Chondrocyte (in vitro differentiated cells): ENCODE results near the gene RARS2. TPM values are rescaled to one million over a fixed set of nuclear protein-coding genes. Genes with fewer than 3 reads are reported as not detected.

ENCODE experiments used
- DNase-seq: peaks from one replicate; pipeline ENCODE4 v3.0.0; 2021; ENCODE audit warnings: mixed read lengths, low spot score
- H3K27ac Mint-ChIP-seq: one replicate; pipeline ENCODE4 v1.8.0; 2021; ENCODE audit warnings: mild to moderate bottlenecking, moderate library complexity, mixed read lengths; ENCODE audit not compliant: unreplicated experiment
- H3K27me3 Mint-ChIP-seq: 2 replicates; pipeline ENCODE4 v1.8.0; 2021; ENCODE audit warnings: low read depth, mixed read lengths
- H3K36me3 Mint-ChIP-seq: 2 replicates; pipeline ENCODE4 v1.8.0; 2021; ENCODE audit warnings: low read depth, mixed read lengths
- H3K4me1 Mint-ChIP-seq: 2 replicates; pipeline ENCODE4 v1.8.0; 2021; ENCODE audit warnings: low read depth, mild to moderate bottlenecking, mixed read lengths
- H3K4me3 Mint-ChIP-seq: one replicate; pipeline ENCODE4 v1.8.0; 2021; ENCODE audit warnings: mild to moderate bottlenecking, moderate library complexity, mixed read lengths; ENCODE audit not compliant: unreplicated experiment
- H3K9me3 Mint-ChIP-seq: 2 replicates; pipeline ENCODE4 v1.8.0; 2021; ENCODE audit warnings: low read depth, mixed read lengths
- CTCF ChIP-seq: fragments of 200-600 bp; sonication (generic); IDR thresholded peaks from 2 replicates; pipeline ENCODE4 v1.5.0; 2021; ENCODE audit warnings: antibody characterized with exemption, mild to moderate bottlenecking, moderate library complexity
- total RNA-seq: library from RNA; stranded (reverse); gene quantifications from 3 replicates; pipeline ENCODE4 v1.2.1, GENCODE V29; 2021

Gene RARS2
- total RNA-seq, 1 donor from 2014 or later = 43.8 TPM

GRCh38 chr6:87473419-87473903 is 116.3 kb downstream of the RARS2 start:
- Mint-ChIP-seq H3K27me3 (peaks cover 4% of the 10 kb centered on the region), H3K4me1 (peaks cover 17% of the 10 kb centered on the region), H3K4me3 (peak overlapping the region; percentile 98), H3K27ac (peak overlapping the region; percentile 97), H3K9me3 (no peaks in the 10 kb centered on the region), H3K36me3 (peaks cover 2% of the 10 kb centered on the region)
- TF ChIP-seq CTCF = no peak
- DNase-seq = no peak

- peaks cover 10% of the 10 kb centered on the region for H3K27me3 Mint-ChIP-seq
- DNase-seq = peak; percentile 93
- H3K4me1 Mint-ChIP-seq = peaks cover 17% of the 10 kb centered on the region
- peak within 1 kb of the TSS; percentile 98 for H3K4me3 Mint-ChIP-seq
- peak within 1 kb of the TSS; percentile 97 for H3K27ac Mint-ChIP-seq
- H3K36me3 Mint-ChIP-seq = no peaks in the 10 kb centered on the region
- peak; percentile 51 for TF ChIP-seq CTCF
- no peaks in the 10 kb centered on the region for H3K9me3 Mint-ChIP-seq
Measured at GRCh38 chr6:87472525-87473418, 117.0 kb downstream of the RARS2 start, which contains the start of gene SLC35A1. SLC35A1 (plus strand) TSS chr6:87472974; CDS start chr6:87473004, 30 bp downstream.

GRCh38 chr6:87465051-87465450 is 124.7 kb downstream of the RARS2 start:
- TF ChIP-seq CTCF = no peak
- Mint-ChIP-seq H3K9me3 (peaks cover 7% of the 10 kb centered on the region), H3K27me3 (peaks cover 58% of the 10 kb centered on the region), H3K4me1 (no peaks in the 10 kb centered on the region), H3K27ac (no peak overlapping the region), H3K36me3 (no peaks in the 10 kb centered on the region), H3K4me3 (no peak overlapping the region)
- no peak for DNase-seq

Other genes with a start within 250 kb of the RARS2 start
- gene C6orf163, start 245.2 kb downstream of the RARS2 start, total RNA-seq = 1.2 to 3.3 TPM (median 1.7 TPM) in 3 replicates
- 0.12 to 0.73 TPM (median 0.44 TPM) in 3 replicates for gene CFAP206, start 182.0 kb downstream of the RARS2 start, total RNA-seq
- gene SLC35A1, start 117.0 kb downstream of the RARS2 start, total RNA-seq = 14.4 to 16.8 TPM (median 16.1 TPM) in 3 replicates
- gene ORC3, start 148 bp upstream of the RARS2 start, total RNA-seq = 16.7 to 28.6 TPM (median 17.5 TPM) in 3 replicates
- 36.6 to 40.0 TPM (median 40.0 TPM) in 3 replicates for gene AKIRIN2, start 112.2 kb upstream of the RARS2 start, total RNA-seq